Epidermal melanocyte (primary cell): ENCODE results near the gene APP.
"Not testable (repeated sequence)": the region's sequence is repeated elsewhere in the genome, so short reads cannot be mapped to it uniquely, and the experiment has no call there.

Experiments
- DNase-seq: peaks from one replicate; pipeline ENCODE4 v3.0.0; 2011; ENCODE audit warnings: low spot score; ENCODE audit not compliant: insufficient read length

Gene APP

GRCh38 chr21:26164311-26164710 lies 6.3 kb downstream of the APP start:
- no peak for DNase-seq

- DNase-seq, result no peak
Observed at GRCh38 chr21:26162081-26162480, 8.5 kb downstream of the APP start.

GRCh38 chr21:26159869-26160268 lies 10.7 kb downstream of the APP start:
- DNase-seq, result no peak

- no peak for DNase-seq
Observed at GRCh38 chr21:26157801-26158200, 12.8 kb downstream of the APP start.

- DNase-seq, result no peak
Observed at GRCh38 chr21:26154753-26155152, 15.8 kb downstream of the APP start.

GRCh38 chr21:26153758-26154157 lies 16.8 kb downstream of the APP start:
- DNase-seq, result no peak

- DNase-seq, result peak; percentile 66
Observed at GRCh38 chr21:26148840-26149354, 21.7 kb downstream of the APP start.

- no peak for DNase-seq
Observed at GRCh38 chr21:26148071-26148839, 22.3 kb downstream of the APP start.

- no peak for DNase-seq
Observed at GRCh38 chr21:26147535-26147934, 23.0 kb downstream of the APP start.

- no peak for DNase-seq
Observed at GRCh38 chr21:26146681-26147080, 23.9 kb downstream of the APP start.

- DNase-seq, result no peak
Observed at GRCh38 chr21:26144031-26144430, 26.5 kb downstream of the APP start.

- DNase-seq, result no peak
Observed at GRCh38 chr21:26142363-26142762, 28.2 kb downstream of the APP start.

- DNase-seq, result no peak
Observed at GRCh38 chr21:26140926-26141325, 29.6 kb downstream of the APP start.

- DNase-seq, result no peak
Observed at GRCh38 chr21:26140164-26140579, 30.4 kb downstream of the APP start.

GRCh38 chr21:26138615-26139257 lies 31.8 kb downstream of the APP start:
- DNase-seq, result no peak

- no peak for DNase-seq
Observed at GRCh38 chr21:26137379-26138060, 33.0 kb downstream of the APP start.

- no peak for DNase-seq
Observed at GRCh38 chr21:26136671-26137070, 33.9 kb downstream of the APP start.

GRCh38 chr21:26135520-26135919 lies 35.0 kb downstream of the APP start:
- DNase-seq, result no peak

GRCh38 chr21:26131554-26131953 lies 39.0 kb downstream of the APP start:
- no peak for DNase-seq

- DNase-seq, result not testable (repeated sequence)
Observed at GRCh38 chr21:26131053-26131452, 39.5 kb downstream of the APP start.

GRCh38 chr21:26130249-26130881 lies 40.2 kb downstream of the APP start:
- no peak for DNase-seq

- DNase-seq, result no peak
Observed at GRCh38 chr21:26127918-26128317, 42.7 kb downstream of the APP start.
